IMR-90 (cell line): ENCODE measurements around the gene PSORS1C2. TPM values are rescaled to one million over a fixed set of nuclear protein-coding genes. Genes with fewer than 3 reads are reported as not detected.

Source experiments
- ATAC-seq: fragments of 200-7000 bp; cut with Tn5 transposase; 2 replicates; pipeline ENCODE4 v1.9.1; 2020; ENCODE audit warnings: low read depth, mild to moderate bottlenecking, moderate library complexity
- BruUV-seq: library from RNA; stranded (reverse); fragments of 400-500 nt; replicated peaks from 2 replicates; lab custom pipeline; 2021; lab: Mats Ljungman, UMichigan
- CTCF ChIA-PET: fragments of 300-600 bp; formaldehyde crosslinking; extraction: SDS; loops from one replicate; lab custom pipeline; 2021; ENCODE audit warnings: antibody characterized with exemption; lab: Yijun Ruan, JAX
- POLR2A ChIA-PET: fragments of 300-600 bp; sonication (Branson Sonifier 250); formaldehyde crosslinking; loops from one replicate; lab custom pipeline; 2022; ENCODE audit warnings: antibody characterized with exemption; ENCODE audit not compliant: unreplicated experiment; lab: Charles Lee
- DNase-seq: peaks from one replicate; pipeline ENCODE4 v3.0.0; 2013
- H2AFZ ChIP-seq: replicated peaks from 2 replicates; pipeline ENCODE3; 2013; ENCODE audit warnings: low read length, mild to moderate bottlenecking; ENCODE audit not compliant: poor library complexity
- H2AK5ac ChIP-seq: 2 replicates; pipeline ENCODE4 v1.6.1; 2013; ENCODE audit warnings: low read depth, low read length, inconsistent platforms
- H2AK9ac ChIP-seq: replicated peaks from 2 replicates; pipeline ENCODE3; 2013; ENCODE audit warnings: mild to moderate bottlenecking, low read depth, low read length, moderate library complexity; ENCODE audit not compliant: poor library complexity
- H2BK120ac ChIP-seq: 2 replicates; pipeline ENCODE4 v1.6.1; 2013; ENCODE audit warnings: low read depth, low read length, inconsistent platforms
- H2BK15ac ChIP-seq: 3 replicates; pipeline ENCODE4 v1.6.1; 2013; ENCODE audit warnings: low read depth, low read length, inconsistent platforms
- H2BK20ac ChIP-seq: 2 replicates; pipeline ENCODE4 v1.6.1; 2013; ENCODE audit warnings: low read depth, mild to moderate bottlenecking, inconsistent platforms, low read length, moderate library complexity
- H2BK5ac ChIP-seq: 2 replicates; pipeline ENCODE4 v1.6.1; 2013; ENCODE audit warnings: mild to moderate bottlenecking, low read depth, low read length, inconsistent platforms; ENCODE audit not compliant: poor library complexity, severe bottlenecking
- H3K14ac ChIP-seq: replicated peaks from 2 replicates; pipeline ENCODE4 v1.6.1; 2013; ENCODE audit warnings: low read depth, low read length, inconsistent platforms
- H3K18ac ChIP-seq: 2 replicates; pipeline ENCODE4 v1.6.1; 2013; ENCODE audit warnings: low read depth, low read length, control low read depth
- H3K23ac ChIP-seq: 2 replicates; pipeline ENCODE4 v1.6.1; 2013; ENCODE audit warnings: low read depth, low read length, inconsistent platforms
- H3K27ac ChIP-seq: 2 replicates; pipeline ENCODE4 v1.5.1; 2013; ENCODE audit warnings: mild to moderate bottlenecking, control low read depth, low read length; ENCODE audit not compliant: insufficient read depth
- H3K27me3 ChIP-seq: 2 replicates; pipeline ENCODE4 v1.6.1; 2013; ENCODE audit warnings: low read length; ENCODE audit not compliant: control insufficient read depth, insufficient read depth
- H3K36me3 ChIP-seq: 2 replicates; pipeline ENCODE4 v1.6.1; 2013; ENCODE audit warnings: low read length, mixed read lengths; ENCODE audit not compliant: control insufficient read depth, insufficient read depth
- H3K4ac ChIP-seq: 2 replicates; pipeline ENCODE4 v1.6.1; 2013; ENCODE audit warnings: low read depth, low read length, inconsistent platforms
- H3K4me1 ChIP-seq: 2 replicates; pipeline ENCODE4 v1.6.1; 2013; ENCODE audit warnings: low read length, mixed read lengths; ENCODE audit not compliant: control insufficient read depth, insufficient read depth
- H3K4me2 ChIP-seq: 2 replicates; pipeline ENCODE4 v1.6.1; 2013; ENCODE audit warnings: low read depth, mild to moderate bottlenecking, control low read depth, low read length, moderate library complexity
- H3K4me3 ChIP-seq: 2 replicates; pipeline ENCODE4 v1.5.1; 2013; ENCODE audit warnings: low read depth, mild to moderate bottlenecking, control low read depth, low read length, moderate library complexity; ENCODE audit not compliant: insufficient read depth
- H3K56ac ChIP-seq: 2 replicates; pipeline ENCODE4 v1.6.1; 2013; ENCODE audit warnings: low read length, inconsistent platforms; ENCODE audit not compliant: insufficient read depth; ENCODE audit errors: extremely low read depth
- H3K79me1 ChIP-seq, 2 experiments: 2 replicates each; pipeline ENCODE4 v1.6.1; 2013; ENCODE audit warnings: low read length in 2 of 2, inconsistent platforms in 1 of 2, low read depth in 1 of 2
- H3K9ac ChIP-seq: 2 replicates; pipeline ENCODE4 v1.6.1; 2013; ENCODE audit warnings: low read depth, low read length, control low read depth
- H3K9me1 ChIP-seq: 2 replicates; pipeline ENCODE4 v1.6.1; 2013; ENCODE audit warnings: low read length, inconsistent platforms; ENCODE audit not compliant: insufficient read depth
- H3K9me3 ChIP-seq: 2 replicates; pipeline ENCODE4 v1.6.1; 2013; ENCODE audit warnings: low read length; ENCODE audit not compliant: control insufficient read depth, insufficient read depth
- H4K20me1 ChIP-seq: 2 replicates; pipeline ENCODE4 v1.6.1; 2013; ENCODE audit warnings: low read length, inconsistent platforms; ENCODE audit not compliant: insufficient read depth
- H4K5ac ChIP-seq: 2 replicates; pipeline ENCODE4 v1.6.1; 2013; ENCODE audit warnings: mild to moderate bottlenecking, low read depth, low read length, control low read depth
- H4K8ac ChIP-seq, 2 experiments: 2 replicates each; pipeline ENCODE4 v1.6.1; 2013; ENCODE audit warnings: low read depth in 2 of 2, low read length in 2 of 2, control low read depth in 1 of 2, inconsistent platforms in 1 of 2
- H4K91ac ChIP-seq: 2 replicates; pipeline ENCODE4 v1.6.1; 2013; ENCODE audit warnings: low read depth, low read length, inconsistent platforms; ENCODE audit not compliant: insufficient read depth
- CEBPB ChIP-seq: IDR thresholded peaks from 2 replicates; pipeline ENCODE4 v1.6.1; 2012; ENCODE audit warnings: low read depth, low read length, improper control_type of control experiment
- CTCF ChIP-seq: conservative IDR thresholded peaks from 2 replicates; pipeline ENCODE4 v1.5.1; 2012; ENCODE audit warnings: mild to moderate bottlenecking, low read depth, low read length, improper control_type of control experiment
- MAFK ChIP-seq: IDR thresholded peaks from 2 replicates; pipeline ENCODE4 v1.6.1; 2012; ENCODE audit warnings: low read depth, low read length, improper control_type of control experiment
- WGBS, 2 experiments: methylation state at CpG; one replicate each; pipeline versions ENCODE4 v1.1.5 to v1.1.7; 2013; ENCODE audit warnings: missing lambda C conversion rate in 2 of 2; ENCODE audit not compliant: insufficient read length in 1 of 2; ENCODE audit errors: extremely low coverage in 2 of 2; 5-methylcytosine and 5-hydroxymethylcytosine counted together
- dilution Hi-C: fragments of 300-500 bp; cut with HindIII; formaldehyde crosslinking; loops from one replicate; pipeline ENCODE4 v1.14.3; 2018; ENCODE audit warnings: low sequenced_read_pairs; ENCODE audit not compliant: unreplicated experiment
- in situ Hi-C: fragments of 300-500 bp; cut with MboI; formaldehyde crosslinking; loops from 3 replicates; pipeline ENCODE4 v1.14.3; 2019; ENCODE audit warnings: low sequenced_read_pairs, inconsistent platforms, mixed read lengths
- intact Hi-C: fragments of 100-400 bp; cut with micrococcal nuclease; formaldehyde crosslinking; loops from 2 replicates; pipeline ENCODE4 v1.10.0; 2022
- polyA plus RNA-seq, 3 experiments: library from polyadenylated mRNA; depleted of rRNA; stranded (reverse); fragments of >200 nt; gene quantifications; 2 replicates each; pipeline ENCODE4 v1.2.3, GENCODE V29; 2012; ENCODE audit warnings: low replicate concordance in 1 of 3
- total RNA-seq: library from RNA; depleted of rRNA; stranded (reverse); fragments of >200 nt; gene quantifications from 2 replicates; pipeline ENCODE4 v1.2.3, GENCODE V29; 2012

PSORS1C2 gene
- total and polyA plus RNA-seq, 2 of the 4 experiments (the other 2 are of a cell fraction) = not detected

DNA sequence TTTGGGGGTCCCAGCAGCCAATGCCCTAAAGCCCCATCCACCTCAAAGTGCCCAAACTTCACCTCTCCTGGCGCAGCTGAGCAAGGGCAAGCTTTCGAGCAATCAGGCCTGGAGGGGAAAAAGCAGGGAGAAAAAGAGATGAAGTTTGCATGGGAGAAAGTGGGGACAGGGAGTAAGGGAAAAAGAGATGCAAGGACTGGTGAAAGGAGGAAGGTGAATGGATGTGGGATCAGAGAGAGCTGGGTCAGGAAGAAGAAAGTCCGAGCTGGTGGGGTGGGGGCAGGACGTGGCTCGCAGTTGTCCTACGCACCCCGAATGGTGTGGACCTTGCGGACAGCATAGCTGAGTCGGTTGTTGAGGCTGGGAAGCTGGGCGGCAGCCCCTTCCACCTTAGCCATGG, 6.5 kb upstream of the PSORS1C2 start:
- no peak overlapping the region for H3K9ac ChIP-seq
- in situ Hi-C loops = no loop called here
- no TSS peak for BruUV-seq
- H4K8ac ChIP-seq = no peak overlapping the region
- no peak for TF ChIP-seq CEBPB
- no peak for TF ChIP-seq MAFK
- no peak for TF ChIP-seq CTCF
- H3K18ac ChIP-seq = no peak overlapping the region
- H4K20me1 ChIP-seq = no peaks in the 10 kb centered on the region
- no peaks in the 10 kb centered on the region for H3K9me3 ChIP-seq
- no peak overlapping the region for H3K14ac ChIP-seq
- H3K4ac ChIP-seq = no peak overlapping the region
- peaks cover 8% of the 10 kb centered on the region for H3K4me1 ChIP-seq
- H4K91ac ChIP-seq = no peak overlapping the region
- H4K5ac ChIP-seq = no peak overlapping the region
- dilution Hi-C loops = no loop called here
- no peak overlapping the region for H2BK20ac ChIP-seq
- ChIA-PET CTCF (interaction anchor here (0.6 kb wide), 1 partner anchor 27 kb away, joined by 5 read pairs; no protein-coding TSS in a partner anchor), POLR2A (no interaction called here)
- no peaks in the 10 kb centered on the region for H3K27me3 ChIP-seq
- H3K23ac ChIP-seq = no peak overlapping the region
- no peaks in the 10 kb centered on the region for H3K79me1 ChIP-seq
- peaks cover 7% of the 10 kb centered on the region for H3K9me1 ChIP-seq
- no peak overlapping the region for H3K27ac ChIP-seq
- H3K36me3 ChIP-seq = peaks cover 28% of the 10 kb centered on the region
- no peak overlapping the region for H2BK120ac ChIP-seq
- no peak overlapping the region for H2AFZ ChIP-seq
- WGBS, 2 experiments = no CpG with 5 or more reads among the region's 10 CpGs
- no peak for ATAC-seq
- intact Hi-C loops = no loop called here
- no peak overlapping the region for H3K56ac ChIP-seq
- no peak overlapping the region for H2BK15ac ChIP-seq
- no peak overlapping the region for H3K4me3 ChIP-seq
- H3K4me2 ChIP-seq = no peak overlapping the region
- H2AK5ac ChIP-seq = no peak overlapping the region
- DNase-seq = no peak
- no peak overlapping the region for H2BK5ac ChIP-seq
- H2AK9ac ChIP-seq = no peak overlapping the region
